ENCODE measurements around the gene WWOX.

DNA sequence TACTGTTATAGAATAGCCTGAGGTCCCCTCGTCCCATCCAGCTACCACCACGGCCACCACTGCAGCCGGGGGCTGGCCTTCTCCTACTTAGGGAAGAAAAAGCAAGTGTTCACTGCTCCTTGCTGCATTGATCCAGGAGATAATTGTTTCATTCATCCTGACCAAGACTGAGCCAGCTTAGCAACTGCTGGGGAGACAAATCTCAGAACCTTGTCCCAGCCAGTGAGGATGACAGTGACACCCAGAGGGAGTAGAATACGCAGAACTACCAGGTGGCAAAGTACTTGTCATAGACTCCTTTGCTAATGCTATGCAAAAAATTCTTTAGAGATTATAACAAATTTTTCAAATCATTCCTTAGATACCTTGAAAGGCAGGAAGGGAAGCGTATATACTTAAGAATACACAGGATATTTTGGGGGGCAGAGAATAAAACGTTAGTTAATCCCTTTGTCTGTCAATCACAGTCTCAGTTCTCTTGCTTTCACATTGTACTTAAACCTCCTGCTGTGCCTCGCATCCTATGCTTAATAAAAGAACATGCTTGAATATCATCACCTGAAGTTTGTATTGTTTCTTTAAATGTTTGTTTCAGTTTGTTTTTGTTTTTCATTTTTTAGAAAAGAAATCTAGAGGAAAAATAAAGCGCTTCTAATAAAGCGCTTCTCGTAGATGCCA, 1112.8 kb downstream of the WWOX start:
- TF ChIP-seq POU2F2 (IDR thresholded peaks at IDR 0.05; ENCODE audit: low read depth, low read length) (no peak), POLR2AphosphoS5 (IDR thresholded peaks at IDR 0.05; ENCODE audit: low read depth, low read length) (no peak), POLR2A (IDR thresholded peaks at IDR 0.05; ENCODE audit: low read depth, low read length) (no peak), TAF1 (IDR thresholded peaks at IDR 0.05; ENCODE audit: low read depth, low read length) (no peak), SPI1 (IDR thresholded peaks at IDR 0.05; ENCODE audit: low read depth, low read length) (no peak)

Data from GM12891 (cell line).